ENCODE results near the gene TMEM221.

Gene TMEM221

DNA sequence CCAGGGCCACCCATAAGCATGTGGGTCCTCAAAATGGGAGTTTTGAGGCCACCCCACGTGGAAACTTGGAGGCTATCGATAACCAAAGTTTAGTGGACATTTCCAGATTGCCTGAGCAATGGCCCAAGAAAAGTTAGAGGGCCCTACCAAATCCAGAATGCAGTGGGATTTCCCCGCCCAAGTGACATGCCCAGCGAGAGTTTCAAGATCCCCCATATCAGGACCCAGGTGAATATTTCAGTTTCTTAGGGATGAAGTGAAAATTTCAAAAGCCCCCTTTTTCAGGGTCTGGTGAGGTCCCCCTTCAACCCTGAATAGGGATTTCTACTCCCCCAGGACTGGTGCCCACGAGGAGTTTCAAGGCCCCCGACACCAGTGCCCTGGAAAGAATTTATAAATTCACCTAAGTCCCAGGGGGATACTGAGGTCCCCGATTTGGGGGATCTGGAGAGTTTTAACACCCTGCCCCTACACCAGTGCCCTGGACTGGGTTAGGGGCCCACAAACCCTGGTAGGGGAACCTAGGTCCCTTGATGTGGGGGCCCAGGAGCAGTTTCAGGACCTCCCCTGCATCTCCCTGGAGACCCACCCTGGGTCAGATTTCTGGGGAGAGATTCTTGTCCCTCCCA is 43.7 kb downstream of the TMEM221 start:
- DNase-seq = no peak
- Histone ChIP-seq H3K27me3 (ENCODE audit: insufficient read depth, low read depth, severe bottlenecking) (no peaks in the 10 kb centered on the region), H3K36me3 (no peaks in the 10 kb centered on the region), H3K27ac (no peak overlapping the region), H3K9me3 (ENCODE audit: severe bottlenecking) (no peaks in the 10 kb centered on the region), H3K4me3 (ENCODE audit: low read depth, low read length) (no peak overlapping the region)
- TF ChIP-seq, protein P1, sequence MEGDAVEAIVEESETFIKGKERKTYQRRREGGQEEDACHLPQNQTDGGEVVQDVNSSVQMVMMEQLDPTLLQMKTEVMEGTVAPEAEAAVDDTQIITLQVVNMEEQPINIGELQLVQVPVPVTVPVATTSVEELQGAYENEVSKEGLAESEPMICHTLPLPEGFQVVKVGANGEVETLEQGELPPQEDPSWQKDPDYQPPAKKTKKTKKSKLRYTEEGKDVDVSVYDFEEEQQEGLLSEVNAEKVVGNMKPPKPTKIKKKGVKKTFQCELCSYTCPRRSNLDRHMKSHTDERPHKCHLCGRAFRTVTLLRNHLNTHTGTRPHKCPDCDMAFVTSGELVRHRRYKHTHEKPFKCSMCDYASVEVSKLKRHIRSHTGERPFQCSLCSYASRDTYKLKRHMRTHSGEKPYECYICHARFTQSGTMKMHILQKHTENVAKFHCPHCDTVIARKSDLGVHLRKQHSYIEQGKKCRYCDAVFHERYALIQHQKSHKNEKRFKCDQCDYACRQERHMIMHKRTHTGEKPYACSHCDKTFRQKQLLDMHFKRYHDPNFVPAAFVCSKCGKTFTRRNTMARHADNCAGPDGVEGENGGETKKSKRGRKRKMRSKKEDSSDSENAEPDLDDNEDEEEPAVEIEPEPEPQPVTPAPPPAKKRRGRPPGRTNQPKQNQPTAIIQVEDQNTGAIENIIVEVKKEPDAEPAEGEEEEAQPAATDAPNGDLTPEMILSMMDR (IDR thresholded peaks at IDR 0.05; ENCODE audit: low read depth, low read length) = no peak

DNA sequence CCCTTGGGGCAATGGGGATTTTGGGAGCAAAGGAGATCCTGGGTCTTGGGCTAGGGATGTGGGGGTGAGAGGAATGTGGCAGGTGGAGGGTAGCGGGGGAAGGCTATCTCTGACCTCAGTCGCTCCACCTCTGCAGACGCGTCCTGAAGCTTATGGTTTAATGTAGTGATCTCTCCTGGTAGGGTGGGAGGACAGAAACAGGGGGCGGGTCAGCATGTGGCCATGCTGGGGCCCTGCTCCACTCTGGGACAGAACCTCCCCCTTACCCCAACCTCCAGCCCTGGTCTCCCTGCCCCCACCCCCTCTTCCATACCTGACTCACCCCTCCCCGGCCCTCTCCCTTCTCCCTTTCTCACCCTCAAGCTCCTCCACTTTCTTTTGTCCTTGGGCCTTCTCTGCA is 44.5 kb downstream of the TMEM221 start:
- H3K36me3 ChIP-seq = no peaks in the 10 kb centered on the region
- H3K27me3 ChIP-seq (ENCODE audit: insufficient read depth, low read depth, severe bottlenecking) = no peaks in the 10 kb centered on the region
- TF ChIP-seq, protein P1 (IDR thresholded peaks at IDR 0.05; ENCODE audit: low read depth, low read length) = no peak
- H3K4me3 ChIP-seq (ENCODE audit: low read depth, low read length) = no peak overlapping the region
- no peak overlapping the region for H3K27ac ChIP-seq
- H3K9me3 ChIP-seq (ENCODE audit: severe bottlenecking) = no peaks in the 10 kb centered on the region
- DNase-seq = no peak

DNA sequence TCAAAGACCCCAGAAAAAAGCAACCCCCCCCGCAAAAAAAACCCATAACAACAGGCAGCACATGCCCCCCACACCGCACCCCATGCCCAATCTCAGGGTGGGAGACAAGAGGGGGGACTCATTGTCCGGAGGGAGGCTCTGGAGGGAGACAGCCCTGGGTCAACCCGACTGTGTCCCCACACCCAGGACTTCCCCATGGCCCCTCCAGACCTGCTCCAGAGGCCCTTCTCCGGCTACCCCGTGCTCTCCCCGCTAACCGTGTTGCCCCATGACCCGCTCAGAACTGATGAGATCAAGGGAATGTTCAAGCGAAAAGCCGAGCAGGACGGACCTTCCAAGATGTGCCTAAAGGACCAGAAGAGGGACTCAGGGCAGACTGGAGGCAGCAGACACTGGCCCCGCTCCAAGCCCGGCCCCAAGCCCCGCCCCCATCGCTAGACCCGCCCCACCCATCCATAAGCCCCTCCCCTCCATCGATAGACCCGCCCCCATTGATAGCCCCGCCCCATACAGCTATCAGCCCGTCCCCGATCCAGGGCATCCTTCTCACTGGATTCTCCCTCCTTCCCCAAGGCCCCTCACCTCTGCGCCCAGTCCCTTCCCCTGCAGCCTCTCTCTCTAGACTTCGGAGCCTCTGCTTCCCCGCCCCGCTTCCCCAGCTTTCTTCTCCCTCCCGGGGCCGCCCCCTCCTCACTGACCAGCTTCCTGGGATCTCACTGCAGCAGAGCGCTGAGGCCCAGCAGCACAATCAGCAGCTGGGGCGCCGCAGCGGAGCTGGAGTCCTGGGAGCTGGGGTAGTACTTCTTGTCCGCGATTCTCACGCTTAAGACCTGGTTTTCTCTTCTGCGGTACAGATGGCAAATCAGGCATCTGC is 45.2 kb downstream of the TMEM221 start:
- H3K27me3 ChIP-seq (ENCODE audit: insufficient read depth, low read depth, severe bottlenecking) = no peaks in the 10 kb centered on the region
- DNase-seq = no peak
- H3K4me3 ChIP-seq (ENCODE audit: low read depth, low read length) = no peak overlapping the region
- TF ChIP-seq, protein P1 (IDR thresholded peaks at IDR 0.05; ENCODE audit: low read depth, low read length) = no peak
- no peak overlapping the region for H3K27ac ChIP-seq
- H3K9me3 ChIP-seq (ENCODE audit: severe bottlenecking) = no peaks in the 10 kb centered on the region
- H3K36me3 ChIP-seq = no peaks in the 10 kb centered on the region

DNA sequence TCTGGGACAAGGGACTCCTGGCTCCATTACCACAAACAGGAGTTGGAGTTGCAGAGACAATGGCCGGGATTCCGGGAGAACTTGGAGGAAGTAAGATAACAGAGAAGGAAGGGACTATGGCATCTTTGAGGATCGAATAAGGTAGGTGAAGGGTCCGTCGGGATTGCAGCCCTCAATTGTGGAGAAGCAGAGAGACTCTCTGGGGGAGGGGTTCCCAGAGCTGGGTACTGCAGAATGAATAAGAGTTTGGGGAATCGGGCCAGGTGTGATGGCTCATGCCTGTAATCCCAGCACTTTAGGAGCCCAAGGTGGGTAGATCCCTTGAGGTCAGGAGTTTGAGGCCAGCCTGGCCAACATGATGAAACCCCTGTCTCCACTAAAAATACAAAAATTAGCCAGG is 46.8 kb downstream of the TMEM221 start:
- H3K27me3 ChIP-seq (ENCODE audit: insufficient read depth, low read depth, severe bottlenecking) = no peaks in the 10 kb centered on the region
- no peak overlapping the region for H3K4me3 ChIP-seq (ENCODE audit: low read depth, low read length)
- no peaks in the 10 kb centered on the region for H3K36me3 ChIP-seq
- no peaks in the 10 kb centered on the region for H3K9me3 ChIP-seq (ENCODE audit: severe bottlenecking)
- no peak overlapping the region for H3K27ac ChIP-seq
- TF ChIP-seq, protein P1 (IDR thresholded peaks at IDR 0.05; ENCODE audit: low read depth, low read length) = no peak
- no peak for DNase-seq

DNA sequence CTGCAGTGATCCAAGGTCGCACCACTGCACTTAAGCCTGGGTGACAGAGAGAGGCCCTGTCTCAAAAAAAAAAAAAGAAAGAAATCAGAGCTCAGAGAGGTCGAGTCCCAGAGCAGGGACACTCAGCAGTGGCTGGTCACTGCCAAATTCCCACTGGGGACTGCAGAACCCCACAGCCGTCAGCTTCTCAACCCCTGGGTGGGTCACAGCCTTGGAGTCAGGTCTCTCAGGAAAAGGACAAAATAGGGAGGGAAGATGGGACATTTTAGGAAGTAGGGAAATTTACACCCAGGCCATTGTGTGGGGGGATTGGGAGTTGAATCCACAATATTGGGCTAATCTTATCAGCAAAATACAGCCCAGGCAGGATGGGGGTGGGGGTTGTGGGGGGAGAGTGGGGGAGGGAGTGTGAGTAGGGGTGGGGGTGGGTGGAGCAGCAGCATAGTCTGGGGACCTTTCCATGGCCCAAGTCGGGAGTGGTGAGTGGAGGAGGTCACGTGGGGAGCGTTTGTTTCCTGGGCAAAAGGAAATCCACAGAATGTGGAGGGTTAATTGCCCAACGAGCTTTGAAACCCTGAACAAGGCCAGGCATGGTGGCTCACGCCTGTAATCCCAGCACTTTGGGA is 49.5 kb downstream of the TMEM221 start:
- H3K27ac ChIP-seq = no peak overlapping the region
- no peak for DNase-seq
- no peaks in the 10 kb centered on the region for H3K9me3 ChIP-seq (ENCODE audit: severe bottlenecking)
- H3K36me3 ChIP-seq = no peaks in the 10 kb centered on the region
- no peaks in the 10 kb centered on the region for H3K27me3 ChIP-seq (ENCODE audit: insufficient read depth, low read depth, severe bottlenecking)
- TF ChIP-seq, protein P1 (IDR thresholded peaks at IDR 0.05; ENCODE audit: low read depth, low read length) = no peak
- no peak overlapping the region for H3K4me3 ChIP-seq (ENCODE audit: low read depth, low read length)
